GM12891 (cell line): ENCODE results near the gene METTL23.

Source experiments
- PAX5 ChIP-seq: IDR thresholded peaks from 2 replicates; pipeline ENCODE4 v1.6.1; 2011; ENCODE audit warnings: low read length, moderate library complexity, mild to moderate bottlenecking; ENCODE audit not compliant: insufficient read depth, severe bottlenecking
- POLR2A ChIP-seq: IDR thresholded peaks from 2 replicates; pipeline ENCODE4 v1.6.1; 2011; ENCODE audit warnings: low read depth, low read length, control low read depth
- POLR2AphosphoS5 ChIP-seq: IDR thresholded peaks from 2 replicates; pipeline ENCODE4 v1.6.1; 2011; ENCODE audit warnings: low read depth, low read length, control low read depth
- POU2F2 ChIP-seq: IDR thresholded peaks from 2 replicates; pipeline ENCODE4 v1.6.1; 2011; ENCODE audit warnings: low read depth, mild to moderate bottlenecking, control low read depth, low read length, moderate library complexity
- TAF1 ChIP-seq: IDR thresholded peaks from 2 replicates; pipeline ENCODE4 v1.6.1; 2011; ENCODE audit warnings: low read depth, low read length, control low read depth

DNA sequence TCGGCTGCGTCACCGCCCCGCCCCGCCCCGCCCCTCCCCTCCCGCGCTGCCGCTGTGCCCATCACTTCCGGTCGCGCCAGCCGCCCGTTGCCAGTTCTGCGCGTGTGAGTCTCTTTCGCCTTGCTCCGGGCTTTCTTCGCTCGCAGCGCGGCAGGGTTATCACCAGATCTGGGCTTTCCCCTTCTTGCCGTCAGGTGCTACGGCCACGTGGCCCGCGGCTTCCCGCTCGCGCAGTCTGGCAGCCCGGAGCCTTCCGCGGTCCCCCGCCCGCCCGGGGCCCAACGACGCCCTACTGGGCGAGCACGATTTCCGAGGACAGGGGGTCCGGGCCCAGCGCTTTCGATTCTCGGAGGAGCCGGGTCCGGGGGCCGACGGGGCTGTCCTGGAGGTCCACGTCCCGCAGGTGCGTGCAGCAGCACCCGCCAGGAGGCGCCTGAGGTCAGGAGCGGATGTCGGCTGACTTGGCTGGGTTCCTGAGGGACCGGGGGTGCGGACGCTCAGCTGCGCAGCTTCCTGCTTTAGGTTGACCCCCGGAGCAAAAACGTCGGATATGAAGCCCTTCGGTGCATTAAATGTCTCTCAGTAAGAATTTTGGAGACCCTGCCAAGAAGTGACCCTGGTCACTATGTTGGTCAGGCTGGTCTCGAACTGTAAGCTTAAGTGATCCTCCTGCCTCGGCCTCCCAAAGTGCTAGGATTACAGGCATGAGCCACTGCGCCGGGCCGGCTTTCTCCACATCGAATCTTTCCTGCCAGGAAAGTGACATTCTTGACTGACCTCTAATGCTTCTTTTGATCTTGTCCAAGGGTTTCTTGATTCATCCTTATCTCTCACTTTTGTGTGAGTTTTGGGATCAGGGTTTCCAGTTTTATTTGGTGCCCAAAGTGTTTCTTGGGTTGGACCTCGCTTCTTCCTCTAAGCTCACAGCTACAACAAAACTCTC is at the start of gene METTL23:
- peak; percentile 86 for TF ChIP-seq POLR2AphosphoS5
- TF ChIP-seq POLR2A: peak; percentile 28; the same call in 1 of the 2 replicates
- no peak for TF ChIP-seq PAX5
- no peak; the same call in 1 of the 2 replicates for TF ChIP-seq TAF1
- no peak for TF ChIP-seq POU2F2
